Subcutaneous abdominal adipose tissue (tissue), 5 donors: ENCODE data around the gene EIF2A.

Experiments
- H3K27ac ChIP-seq: one replicate; pipeline ENCODE4 v1.7.0; 2013; ENCODE audit warnings: low read depth, mild to moderate bottlenecking, inconsistent platforms, low read length, moderate library complexity
- H3K27me3 ChIP-seq, 5 donors: one replicate each; pipeline ENCODE4 v1.7.0; 2013; ENCODE audit warnings: low read length in 5 of 5, inconsistent platforms in 1 of 5; ENCODE audit not compliant: control insufficient read depth in 5 of 5, insufficient read depth in 4 of 5
- H3K36me3 ChIP-seq, 5 donors: one replicate each; pipeline ENCODE4 v1.7.0; 2013; ENCODE audit warnings: low read length in 5 of 5; ENCODE audit not compliant: control insufficient read depth in 5 of 5, insufficient read depth in 5 of 5
- H3K4me1 ChIP-seq, 5 donors: one replicate each; pipeline ENCODE4 v1.7.0; 2013; ENCODE audit warnings: low read length in 5 of 5, mild to moderate bottlenecking in 3 of 5, moderate library complexity in 1 of 5; ENCODE audit not compliant: control insufficient read depth in 5 of 5, insufficient read depth in 5 of 5
- H3K4me3 ChIP-seq, 5 donors: one replicate each; pipeline ENCODE4 v1.7.0; 2013; ENCODE audit warnings: low read length in 5 of 5, low read depth in 1 of 5
- H3K9ac ChIP-seq, 5 donors: one replicate each; pipeline ENCODE4 v1.7.0; 2013; ENCODE audit warnings: low read length in 5 of 5, mild to moderate bottlenecking in 4 of 5, moderate library complexity in 3 of 5
- H3K9me3 ChIP-seq, 5 donors: one replicate each; pipeline ENCODE4 v1.7.0; 2013; ENCODE audit warnings: low read length in 5 of 5; ENCODE audit not compliant: control insufficient read depth in 5 of 5
- donor health status: healthy.
- donor health status: healthy.
- donor health status: healthy.
- donor health status: healthy.
- donor health status: healthy.

The EIF2A gene

GRCh38 chr3:150519026-150519425 is 27.6 kb upstream of the EIF2A start:
- H3K4me1 ChIP-seq: no peaks in the 10 kb centered on the region
- peaks cover 0 to 3% (median 0%) of the 10 kb centered on the region in 5 donors for H3K27me3 ChIP-seq
- H3K27ac ChIP-seq: no peak overlapping the region
- no peak overlapping the region for H3K9ac ChIP-seq
- no peak overlapping the region for H3K4me3 ChIP-seq
- H3K9me3 ChIP-seq: peaks cover 0 to 2% (median 0%) of the 10 kb centered on the region in 5 donors
- H3K36me3 ChIP-seq: no peaks in the 10 kb centered on the region

GRCh38 chr3:150520408-150520807 is 26.2 kb upstream of the EIF2A start:
- H3K27me3 ChIP-seq: peaks cover 0 to 3% (median 0%) of the 10 kb centered on the region in 5 donors
- H3K36me3 ChIP-seq: no peaks in the 10 kb centered on the region
- H3K27ac ChIP-seq: no peak overlapping the region
- no peak overlapping the region for H3K4me3 ChIP-seq
- H3K9me3 ChIP-seq: peaks cover 0 to 2% (median 0%) of the 10 kb centered on the region in 5 donors
- no peaks in the 10 kb centered on the region for H3K4me1 ChIP-seq
- no peak overlapping the region for H3K9ac ChIP-seq

GRCh38 chr3:150521463-150521862 is 25.1 kb upstream of the EIF2A start:
- H3K4me3 ChIP-seq: no peak overlapping the region
- H3K36me3 ChIP-seq: no peaks in the 10 kb centered on the region
- H3K9me3 ChIP-seq: peaks cover 0 to 2% (median 0%) of the 10 kb centered on the region in 5 donors
- no peak overlapping the region for H3K27ac ChIP-seq
- H3K9ac ChIP-seq: no peak overlapping the region
- peaks cover 0 to 3% (median 0%) of the 10 kb centered on the region in 5 donors for H3K27me3 ChIP-seq
- H3K4me1 ChIP-seq: no peaks in the 10 kb centered on the region

- Histone ChIP-seq H3K4me3 (no peak overlapping the region), H3K36me3 (no peaks in the 10 kb centered on the region), H3K9me3 (no peaks in the 10 kb centered on the region), H3K27me3 (peaks cover 0 to 3% (median 0%) of the 10 kb centered on the region in 5 donors), H3K4me1 (no peaks in the 10 kb centered on the region), H3K9ac (no peak overlapping the region), H3K27ac (no peak overlapping the region)
These were observed 23.0 kb upstream of the EIF2A start for GRCh38 chr3:150523538-150523937.

GRCh38 chr3:150527464-150528255 is 18.9 kb upstream of the EIF2A start:
- H3K4me1 ChIP-seq: no peaks in the 10 kb centered on the region
- no peaks in the 10 kb centered on the region for H3K27me3 ChIP-seq
- H3K4me3 ChIP-seq: no peak overlapping the region
- no peaks in the 10 kb centered on the region for H3K9me3 ChIP-seq
- H3K9ac ChIP-seq: no peak overlapping the region
- no peak overlapping the region for H3K27ac ChIP-seq
- H3K36me3 ChIP-seq: no peaks in the 10 kb centered on the region

- Histone ChIP-seq H3K36me3 (no peaks in the 10 kb centered on the region), H3K27me3 (no peaks in the 10 kb centered on the region), H3K4me1 (no peaks in the 10 kb centered on the region), H3K9ac (no peak overlapping the region), H3K9me3 (no peaks in the 10 kb centered on the region), H3K4me3 (no peak overlapping the region), H3K27ac (no peak overlapping the region)
These were observed 18.2 kb upstream of the EIF2A start for GRCh38 chr3:150528354-150528797.

GRCh38 chr3:150531775-150532174 is 14.8 kb upstream of the EIF2A start:
- H3K9ac ChIP-seq: no peak overlapping the region
- no peaks in the 10 kb centered on the region for H3K9me3 ChIP-seq
- H3K4me1 ChIP-seq: no peaks in the 10 kb centered on the region
- H3K27ac ChIP-seq: no peak overlapping the region
- H3K4me3 ChIP-seq: no peak overlapping the region
- H3K27me3 ChIP-seq: no peaks in the 10 kb centered on the region
- no peaks in the 10 kb centered on the region for H3K36me3 ChIP-seq

GRCh38 chr3:150535204-150535603 is 11.4 kb upstream of the EIF2A start:
- Histone ChIP-seq H3K4me3 (no peak overlapping the region), H3K27ac (no peak overlapping the region), H3K36me3 (no peaks in the 10 kb centered on the region), H3K9ac (no peak overlapping the region), H3K4me1 (no peaks in the 10 kb centered on the region), H3K27me3 (no peaks in the 10 kb centered on the region), H3K9me3 (no peaks in the 10 kb centered on the region)

- H3K4me3 ChIP-seq: no peak overlapping the region
These were observed 8.0 kb upstream of the EIF2A start for GRCh38 chr3:150538324-150539208.

GRCh38 chr3:150540297-150540696 is 6.3 kb upstream of the EIF2A start:
- peaks cover 0 to 15% (median 10%) of the 10 kb centered on the region in 5 donors for H3K4me1 ChIP-seq
- H3K36me3 ChIP-seq: peaks cover 9 to 21% (median 12%) of the 10 kb centered on the region in 5 donors
- no peak overlapping the region for H3K9ac ChIP-seq
- no peak overlapping the region for H3K4me3 ChIP-seq
- no peak overlapping the region for H3K27ac ChIP-seq
- H3K9me3 ChIP-seq: no peaks in the 10 kb centered on the region
- H3K27me3 ChIP-seq: no peaks in the 10 kb centered on the region

More at GRCh38 chr3:150538324-150539208, 8.0 kb upstream of the EIF2A start:
- H3K27ac ChIP-seq: no peak overlapping the region
- H3K27me3 ChIP-seq: no peaks in the 10 kb centered on the region
- H3K36me3 ChIP-seq: peaks cover 5 to 15% (median 9%) of the 10 kb centered on the region in 5 donors
- H3K9me3 ChIP-seq: no peaks in the 10 kb centered on the region
- no peak overlapping the region for H3K9ac ChIP-seq
- H3K4me1 ChIP-seq: peaks cover 0 to 6% (median 0%) of the 10 kb centered on the region in 5 donors
